Heart left ventricle (tissue), 16 donors: Measurements from ENCODE around the gene COX10. TPM values are rescaled to one million over a fixed set of nuclear protein-coding genes. Genes with fewer than 3 reads are reported as not detected.

ENCODE experiments used
- ATAC-seq, 4 donors: fragments of 200-7000 bp; cut with Tn5 transposase; one replicate each; pipeline ENCODE4 v1.9.1; 2020 to 2022; ENCODE audit warnings: moderate library complexity in 4 of 4, mild to moderate bottlenecking in 3 of 4, moderate number of reproducible peaks in 1 of 4
- DNase-seq, 5 donors: peaks; one replicate each; pipeline ENCODE4 v3.0.0-alpha.2; 2020
- H3K27ac ChIP-seq, 12 donors: fragments of 200-600 bp; sonication (generic) in 4 of 12; one replicate each; pipeline versions ENCODE4 v1.5.0 to v1.8.0; 2016 to 2022; ENCODE audit warnings: mild to moderate bottlenecking in 2 of 12
- H3K27me3 ChIP-seq, 9 donors: fragments of 200-600 bp; sonication (generic) in 2 of 9; one replicate each; pipeline versions ENCODE4 v1.5.1 to v1.8.0; 2016 to 2022; ENCODE audit warnings: mild to moderate bottlenecking in 3 of 9
- H3K36me3 ChIP-seq, 9 donors: fragments of 200-600 bp; sonication (generic) in 2 of 9; one replicate each; pipeline versions ENCODE4 v1.5.0 to v1.8.0; 2018 to 2022; ENCODE audit warnings: mild to moderate bottlenecking in 2 of 9
- H3K4me1 ChIP-seq, 12 donors: fragments of 200-600 bp; sonication (generic) in 4 of 12; one replicate each; pipeline versions ENCODE4 v1.5.0 to v1.8.0; 2016 to 2022; ENCODE audit warnings: mild to moderate bottlenecking in 3 of 12
- H3K4me3 ChIP-seq, 12 donors: fragments of 200-600 bp; sonication (generic) in 4 of 12; one replicate each; pipeline versions ENCODE4 v1.5.0 to v1.8.0; 2017 to 2022; ENCODE audit warnings: mild to moderate bottlenecking in 9 of 12, moderate library complexity in 4 of 12
- H3K9me3 ChIP-seq, 12 donors: fragments of 200-600 bp; sonication (generic) in 4 of 12; one replicate each; pipeline versions ENCODE4 v1.5.0 to v1.8.0; 2016 to 2022; ENCODE audit warnings: mild to moderate bottlenecking in 1 of 12
- POLR2A ChIP-seq, 2 donors: fragments of 450-650 bp; IDR thresholded peaks; one replicate each; pipeline ENCODE4 v1.6.1; 2017; ENCODE audit warnings: antibody characterized with exemption in 2 of 2, mild to moderate bottlenecking in 2 of 2, moderate library complexity in 2 of 2
- WGBS, 4 donors: extraction: QIAGEN DNeasy Blood & Tissue Kit in 2 of 4; methylation state at CpG; one replicate each; pipeline versions ENCODE4 v1.1.5 to v1.1.7; 2013 to 2018; 5-methylcytosine and 5-hydroxymethylcytosine counted together
- intact Hi-C, 10 donors: fragments of 100-400 bp; cut with DNase I; formaldehyde crosslinking; loops; one replicate each; pipeline versions ENCODE4 v1.11.1 to v1.14.2; 2022
- polyA plus RNA-seq, 2 donors: library from polyadenylated mRNA; stranded (reverse); fragments of 200-250 nt; gene quantifications; one replicate each; pipeline ENCODE4 v1.2.3, GENCODE V29; 2013
- total RNA-seq, 9 donors: library from RNA; depleted of rRNA in 2 of 9; stranded (reverse); fragments of >200 nt in 2 of 9; fragmentation: NEBNext Ultra II Directional in 3 of 9; extraction: Animal tissue kit (Norgen Biotek cat#: 25700) in 3 of 9; gene quantifications; one replicate each; pipeline versions ENCODE4 v1.1.0 to v1.2.4, GENCODE V29; 2016 to 2023
- TF ChIP-seq, protein P1 (sequence below), 12 donors: fragments of 200-600 bp; sonication (generic) in 4 of 12; IDR thresholded peaks; one replicate each; pipeline versions ENCODE4 v1.5.0 to v1.8.0; 2018 to 2022; ENCODE audit warnings: antibody characterized with exemption in 12 of 12, mild to moderate bottlenecking in 5 of 12
- donor health status: ischemic (EF 13 %, LVEDD 7.1; RV severe dilation, severe dysfunction).
- donor health status: healthy with polysubstance abuse.
- donor health status: DM: no; HTN: yes; CAD: no.
- donor health status: DM: no; HTN: no; CAD: no.
- donor health status: ischemic (EF 25% LVEDD 6.9; RV normal size, moderate dysfunction).
- donor health status: ischemic (EF 25% LVEDD 5.7; RV mildly dilated, moderate dysfunction).
- donor health status: healthy.
- donor health status: DM: yes; HTN: yes; CAD: no.
- donor health status: ischemic (EF 35%, LVEDD 5.7; RV mildly dilated, moderate dysfunction).
- donor health status: nonischemic (EF 11% LVEDD 7.7; RV severe dilation, severe dysfunction).
- donor health status: DM: yes; HTN: yes; CAD: no.
- donor health status: PGD.
- donor health status: ischemic (EF 29% LVEDD 5.4; RV normal size, mild dysfunction).
- donor health status: nonischemic (EF 23%, LVEDD 6.1; RV moderate dilation, normal function).

COX10 gene
- total and polyA plus RNA-seq, 11 donors = 17.8 to 96.0 (median 48.6) TPM

DNA sequence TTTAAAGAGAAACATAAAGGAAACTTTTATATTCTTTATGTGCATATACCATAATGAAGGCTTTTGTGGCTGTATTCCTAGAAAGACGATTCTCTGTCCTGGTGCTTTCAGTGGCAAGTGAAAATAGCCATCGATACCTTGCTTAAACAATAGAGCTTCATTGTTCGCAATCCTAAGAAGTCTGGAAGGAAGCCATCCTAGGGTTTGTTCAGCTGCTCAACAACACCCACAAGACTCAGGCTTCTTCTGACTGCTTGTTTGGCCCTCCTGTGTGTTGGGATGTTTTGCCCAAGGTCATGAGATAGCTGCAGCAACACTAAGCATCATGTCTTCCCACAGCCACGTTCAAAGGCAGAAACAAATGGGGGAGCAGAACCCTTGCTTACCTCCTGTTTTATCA, 36.1 kb upstream of the COX10 start:
- peaks cover 0 to 2% (median 0%) of the 10 kb centered on the region in 12 donors for H3K4me1 ChIP-seq
- peaks cover 0 to 20% (median 14%) of the 10 kb centered on the region in 9 donors for H3K36me3 ChIP-seq
- WGBS, 4 donors = 86 to 90% (median 89%) methylated on average over 4 of the region's 4 CpGs
- DNase-seq (no peak), ATAC-seq (no peak)
- TF ChIP-seq, protein P1, sequence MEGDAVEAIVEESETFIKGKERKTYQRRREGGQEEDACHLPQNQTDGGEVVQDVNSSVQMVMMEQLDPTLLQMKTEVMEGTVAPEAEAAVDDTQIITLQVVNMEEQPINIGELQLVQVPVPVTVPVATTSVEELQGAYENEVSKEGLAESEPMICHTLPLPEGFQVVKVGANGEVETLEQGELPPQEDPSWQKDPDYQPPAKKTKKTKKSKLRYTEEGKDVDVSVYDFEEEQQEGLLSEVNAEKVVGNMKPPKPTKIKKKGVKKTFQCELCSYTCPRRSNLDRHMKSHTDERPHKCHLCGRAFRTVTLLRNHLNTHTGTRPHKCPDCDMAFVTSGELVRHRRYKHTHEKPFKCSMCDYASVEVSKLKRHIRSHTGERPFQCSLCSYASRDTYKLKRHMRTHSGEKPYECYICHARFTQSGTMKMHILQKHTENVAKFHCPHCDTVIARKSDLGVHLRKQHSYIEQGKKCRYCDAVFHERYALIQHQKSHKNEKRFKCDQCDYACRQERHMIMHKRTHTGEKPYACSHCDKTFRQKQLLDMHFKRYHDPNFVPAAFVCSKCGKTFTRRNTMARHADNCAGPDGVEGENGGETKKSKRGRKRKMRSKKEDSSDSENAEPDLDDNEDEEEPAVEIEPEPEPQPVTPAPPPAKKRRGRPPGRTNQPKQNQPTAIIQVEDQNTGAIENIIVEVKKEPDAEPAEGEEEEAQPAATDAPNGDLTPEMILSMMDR (IDR thresholded peaks at IDR 0.05) = no peak
- TF ChIP-seq POLR2A (IDR thresholded peaks at IDR 0.05) = no peak
- no peaks in the 10 kb centered on the region for H3K27me3 ChIP-seq
- intact Hi-C loops = no loop called here
- no peak overlapping the region for H3K27ac ChIP-seq
- no peak overlapping the region for H3K4me3 ChIP-seq
- H3K9me3 ChIP-seq = no peaks in the 10 kb centered on the region

DNA sequence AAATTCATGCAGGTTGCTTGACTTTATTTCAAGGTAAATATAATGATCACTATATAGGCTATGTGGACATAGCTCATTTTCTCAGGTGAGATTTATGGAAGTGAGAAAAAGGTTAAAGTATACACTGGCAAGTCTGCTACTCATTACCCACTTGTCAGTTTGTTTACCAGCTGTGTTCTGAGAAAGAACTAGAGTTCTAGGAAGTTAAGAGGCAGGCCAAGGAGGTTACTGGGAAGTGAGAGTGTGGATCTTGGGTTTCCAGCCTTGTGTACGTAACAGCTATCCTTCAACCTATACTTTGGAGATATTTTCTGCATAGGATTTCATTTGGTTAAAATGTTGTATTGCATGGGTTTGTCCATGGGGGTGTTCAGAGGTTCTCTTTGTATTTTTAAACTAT, 31.9 kb upstream of the COX10 start:
- TF ChIP-seq POLR2A (IDR thresholded peaks at IDR 0.05) = no peak
- TF ChIP-seq, protein P1 (IDR thresholded peaks at IDR 0.05) = no peak
- no peak for ATAC-seq
- H3K4me1 ChIP-seq = peaks cover 0 to 5% (median 0%) of the 10 kb centered on the region in 12 donors
- WGBS, 4 donors = 88 to 97% (median 94%) methylated on average over 1 of the region's 1 CpG
- H3K9me3 ChIP-seq = no peaks in the 10 kb centered on the region
- H3K36me3 ChIP-seq = peaks cover 0 to 15% (median 11%) of the 10 kb centered on the region in 9 donors
- no peak for DNase-seq
- intact Hi-C loops = no loop called here
- no peak overlapping the region for H3K4me3 ChIP-seq
- H3K27ac ChIP-seq = no peak overlapping the region
- H3K27me3 ChIP-seq = no peaks in the 10 kb centered on the region

DNA sequence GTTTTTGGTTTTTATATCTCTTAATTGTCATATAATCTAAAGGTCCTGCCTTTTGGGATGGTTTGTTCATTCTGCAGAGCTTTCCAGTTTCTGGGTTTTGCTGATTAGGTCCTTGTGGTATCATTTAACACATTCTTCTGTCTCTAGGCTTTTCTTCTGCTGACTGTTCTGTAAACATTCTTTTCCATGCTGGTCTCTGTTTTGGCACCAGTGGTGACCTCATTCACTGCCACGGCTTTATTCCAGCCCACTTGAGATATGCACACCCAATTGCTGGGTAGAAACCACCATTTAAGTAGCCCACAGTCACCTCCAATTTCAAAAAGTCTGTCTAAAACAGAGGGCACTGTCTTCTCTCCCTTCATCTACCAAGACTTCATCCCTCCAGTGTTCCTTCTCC, 31.1 kb upstream of the COX10 start:
- Histone ChIP-seq H3K9me3 (no peaks in the 10 kb centered on the region), H3K27ac (no peak overlapping the region), H3K4me3 (no peak overlapping the region), H3K27me3 (no peaks in the 10 kb centered on the region), H3K36me3 (peaks cover 0 to 9% (median 7%) of the 10 kb centered on the region in 9 donors), H3K4me1 (peaks cover 0 to 5% (median 0%) of the 10 kb centered on the region in 12 donors)
- intact Hi-C loops = no loop called here
- TF ChIP-seq, protein P1 (IDR thresholded peaks at IDR 0.05) = no peak
- TF ChIP-seq POLR2A (IDR thresholded peaks at IDR 0.05) = no peak
- ATAC-seq = peak in 2 of 4 donors; percentile 37 to 47
- WGBS, 4 donors = 4 to 15% (median 10%) methylated on average over 1 of the region's 1 CpG
- no peak for DNase-seq

DNA sequence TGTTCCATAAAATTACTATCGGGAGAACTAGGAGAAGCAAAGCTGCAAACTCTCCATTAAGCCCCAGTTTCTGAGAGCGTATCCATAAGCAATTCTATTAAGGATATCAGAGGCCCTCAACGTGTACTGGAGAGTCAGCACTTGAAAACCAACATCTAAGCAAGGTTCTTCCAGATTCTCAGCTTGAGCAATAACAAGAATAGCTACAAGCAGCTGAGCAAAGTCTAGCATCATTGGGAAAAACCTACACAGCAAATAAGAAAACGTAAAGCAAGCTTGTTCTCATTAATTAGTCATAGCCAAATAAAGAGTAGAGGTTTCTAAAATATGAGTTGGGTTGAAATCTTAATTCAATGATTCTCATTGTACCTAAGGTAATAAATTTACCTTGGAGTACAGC, 26.9 kb upstream of the COX10 start:
- Histone ChIP-seq H3K4me1 (peaks cover 0 to 5% (median 0%) of the 10 kb centered on the region in 12 donors), H3K9me3 (no peaks in the 10 kb centered on the region), H3K4me3 (no peak overlapping the region), H3K36me3 (no peaks in the 10 kb centered on the region), H3K27me3 (no peaks in the 10 kb centered on the region), H3K27ac (no peak overlapping the region)
- intact Hi-C loops = no loop called here
- 91 to 97% (median 93%) methylated on average over 4 of the region's 4 CpGs for WGBS, 4 donors
- TF ChIP-seq, protein P1 (IDR thresholded peaks at IDR 0.05) = no peak
- TF ChIP-seq POLR2A (IDR thresholded peaks at IDR 0.05) = no peak
- no peak for DNase-seq
- ATAC-seq = no peak
